Left kidney (tissue), 2 donors: ENCODE results near the gene STAM. TPM values are rescaled to one million over a fixed set of nuclear protein-coding genes. Genes with fewer than 3 reads are reported as not detected.
A peak's percentile ranks its signal among the peaks of the same experiment; 100 is the strongest.

ENCODE experiments used
- DNase-seq: peaks from one replicate; pipeline ENCODE4 v3.0.0-alpha.2; 2013
- polyA plus RNA-seq: library from polyadenylated mRNA; unstranded; fragments of 120-200 nt; gene quantifications from one replicate; pipeline ENCODE4 v1.2.1, GENCODE V29; 2013; ENCODE audit not compliant: insufficient read length

STAM gene
- polyA plus RNA-seq, 1 donor = 36.8 TPM

DNA sequence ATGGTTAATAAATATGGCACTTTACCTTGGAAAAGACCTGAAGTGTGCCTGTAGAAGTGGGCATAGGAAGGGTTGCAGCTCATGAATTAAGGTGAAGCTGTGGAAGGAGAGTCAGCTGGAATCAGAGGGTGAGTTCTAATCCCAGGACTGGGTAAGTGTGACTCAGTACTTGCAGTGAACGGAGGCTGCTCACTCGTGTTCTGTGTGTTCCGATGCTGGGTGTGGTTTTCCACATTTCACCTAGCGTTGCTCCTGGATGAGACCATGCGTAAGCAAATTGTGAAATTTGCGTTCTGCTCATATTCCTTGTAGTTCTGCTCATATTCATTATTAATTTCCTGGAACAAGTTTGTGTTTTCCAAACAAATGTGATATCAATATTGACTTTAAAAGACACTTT, 85.7 kb downstream of the STAM start:
- DNase-seq = no peak

DNA sequence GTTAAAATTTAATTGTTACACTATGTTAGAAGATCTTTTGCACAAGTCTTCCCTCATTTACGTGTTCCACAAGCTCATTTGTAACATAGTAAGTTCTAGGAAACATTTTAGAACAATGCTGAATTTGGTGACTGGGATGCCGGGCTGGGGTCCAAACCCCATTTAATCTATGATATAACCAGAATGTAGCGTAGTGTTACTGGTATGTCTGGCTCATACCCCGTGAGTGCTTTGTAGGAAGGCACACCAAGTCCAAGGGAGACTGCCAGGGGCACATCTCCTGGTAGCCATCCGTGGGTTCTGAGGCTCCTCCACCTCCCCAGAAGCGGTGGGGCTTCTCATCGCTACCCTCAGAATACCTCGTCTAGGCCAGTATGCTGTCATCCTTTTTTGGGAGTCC, 86.7 kb downstream of the STAM start:
- no peak for DNase-seq

GRCh38 chr10:17731331-17732020, 87.5 kb downstream of the STAM start:
- DNase-seq = no peak

DNA sequence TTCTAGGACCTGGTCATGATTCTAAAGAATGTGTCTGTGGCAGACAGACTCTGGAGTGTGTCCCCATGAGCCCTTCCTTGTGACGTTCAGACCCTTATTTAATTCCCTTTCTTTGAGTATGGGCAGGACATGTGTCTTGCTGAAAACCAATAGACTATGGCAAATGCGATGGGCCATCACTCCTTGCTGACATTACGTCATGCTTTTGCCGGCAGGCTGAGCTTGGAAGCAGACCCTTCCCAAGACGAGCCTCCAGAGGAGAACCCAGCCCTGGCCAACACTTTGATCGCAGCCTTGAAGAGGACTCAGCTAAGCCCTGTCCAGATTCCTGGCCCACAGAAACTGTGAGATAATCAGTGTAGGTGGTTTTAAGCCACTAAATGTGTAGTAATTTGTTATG, 89.7 kb downstream of the STAM start:
- no peak for DNase-seq

DNA sequence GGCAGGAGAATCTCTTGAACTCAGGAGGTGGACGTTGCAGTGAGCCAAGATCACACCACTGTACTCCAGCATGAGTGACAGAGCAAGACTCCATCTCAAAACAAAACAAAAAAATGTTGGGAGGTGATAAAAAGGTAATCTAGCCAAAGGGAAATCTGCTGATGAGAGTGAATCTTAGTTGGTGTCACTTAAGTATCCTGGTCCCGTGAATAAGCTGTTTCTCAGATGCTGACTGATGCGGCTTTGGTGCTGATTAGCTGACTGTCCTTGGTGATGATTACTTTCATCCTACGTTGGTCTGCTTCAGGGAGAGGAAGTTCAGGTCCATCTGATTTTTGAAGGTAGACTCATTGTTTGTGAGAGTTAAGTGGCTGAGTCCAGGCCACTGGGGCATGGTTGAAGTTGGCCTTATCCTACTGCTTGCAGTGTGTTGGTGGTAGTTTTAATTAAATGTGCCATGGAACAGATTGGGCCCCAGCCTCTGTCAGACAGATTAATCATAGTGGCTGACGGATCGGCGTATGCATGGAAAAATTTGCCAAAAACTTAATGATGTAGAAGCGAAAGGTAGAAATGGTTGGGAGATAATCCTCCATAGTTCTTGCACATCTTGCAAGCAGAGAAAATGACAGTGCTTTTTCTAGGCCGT, 90.6 kb downstream of the STAM start:
- no peak for DNase-seq

DNA sequence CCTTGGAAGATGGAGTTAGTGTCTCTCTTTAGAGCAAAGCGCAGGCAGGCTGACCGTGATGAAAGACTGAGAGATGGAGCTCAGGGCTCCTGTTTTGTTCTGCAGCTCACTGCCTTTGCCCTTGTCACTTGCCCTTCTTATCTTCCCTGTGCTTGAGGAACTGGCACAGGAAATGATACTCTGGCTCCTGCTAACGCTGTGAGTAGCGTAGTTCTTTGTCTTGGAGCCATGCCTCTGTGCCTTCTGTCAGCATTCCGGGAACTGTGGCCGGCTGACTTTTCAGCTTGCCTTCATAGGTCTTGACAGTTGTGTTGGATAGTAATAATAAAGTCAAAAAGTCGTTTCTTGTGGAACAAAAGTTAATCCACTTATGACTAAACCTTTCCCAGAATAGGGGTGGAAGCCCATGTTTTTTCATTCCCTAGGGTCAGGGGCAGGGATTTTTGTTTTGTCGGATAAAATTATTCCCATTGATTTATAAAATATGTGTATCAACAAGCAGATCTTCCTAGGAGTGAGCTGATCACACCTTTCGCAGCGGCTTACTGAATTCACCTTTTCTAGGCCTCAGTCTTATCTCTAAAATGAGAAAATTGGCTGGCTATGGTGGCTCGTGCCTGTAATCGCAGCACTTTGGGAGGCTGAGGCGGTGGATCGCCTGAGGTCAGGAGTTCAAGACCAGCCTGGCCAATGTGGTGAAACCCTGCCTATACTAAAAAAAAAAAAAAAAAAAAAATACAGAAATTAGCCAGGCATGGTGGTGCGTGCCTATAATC, 91.4 kb downstream of the STAM start:
- no peak for DNase-seq

- no peak for DNase-seq
These were observed 92.3 kb downstream of the STAM start for GRCh38 chr10:17736223-17736622.

DNA sequence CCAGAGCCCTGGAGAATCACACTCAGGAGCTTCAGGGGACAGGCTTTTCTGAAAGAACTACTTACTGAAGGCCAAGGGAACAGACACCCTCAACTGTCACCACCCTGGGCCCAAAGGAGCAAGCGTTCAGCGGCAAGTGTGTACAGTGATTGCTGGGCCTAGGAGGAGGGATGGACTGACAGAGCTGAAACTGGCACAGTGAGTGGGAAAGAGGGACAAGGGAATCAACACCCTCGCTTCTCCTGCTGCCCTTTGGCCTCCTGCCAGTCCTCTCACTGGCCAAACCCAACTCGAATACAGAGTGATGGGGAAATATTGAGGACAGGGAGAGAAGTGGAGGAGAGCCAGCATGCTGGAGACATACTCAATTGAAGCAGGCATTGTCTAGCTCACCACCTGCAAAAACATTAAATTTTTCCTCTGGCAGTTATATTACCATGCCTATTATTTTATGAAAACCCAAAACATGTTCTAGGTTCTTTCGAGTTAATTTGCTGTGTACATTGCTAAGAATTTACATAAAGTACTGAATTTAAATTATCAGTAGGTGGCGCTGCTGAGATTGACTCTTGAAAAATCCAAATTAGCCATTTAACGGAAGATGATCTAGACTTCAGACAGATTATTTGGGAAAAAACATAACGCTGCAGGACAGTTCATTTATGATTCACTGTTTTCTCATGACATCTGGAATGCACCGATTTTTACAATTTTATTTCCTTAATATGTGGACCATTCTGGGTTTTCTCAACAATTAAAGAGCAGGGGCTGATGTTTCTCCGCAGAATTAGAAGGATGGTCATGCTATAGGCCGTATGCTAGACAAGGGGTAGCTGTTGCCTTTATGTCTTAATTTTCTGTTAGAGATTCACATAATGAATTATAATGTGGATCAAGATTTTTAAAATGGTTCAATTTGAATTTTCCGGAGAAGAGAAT, 93.3 kb downstream of the STAM start:
- peak; percentile 32 for DNase-seq

GRCh38 chr10:17740668-17741067, 96.7 kb downstream of the STAM start:
- DNase-seq = no peak

- peak; percentile 20 for DNase-seq
These were observed 99.0 kb downstream of the STAM start for GRCh38 chr10:17742918-17743317.

DNA sequence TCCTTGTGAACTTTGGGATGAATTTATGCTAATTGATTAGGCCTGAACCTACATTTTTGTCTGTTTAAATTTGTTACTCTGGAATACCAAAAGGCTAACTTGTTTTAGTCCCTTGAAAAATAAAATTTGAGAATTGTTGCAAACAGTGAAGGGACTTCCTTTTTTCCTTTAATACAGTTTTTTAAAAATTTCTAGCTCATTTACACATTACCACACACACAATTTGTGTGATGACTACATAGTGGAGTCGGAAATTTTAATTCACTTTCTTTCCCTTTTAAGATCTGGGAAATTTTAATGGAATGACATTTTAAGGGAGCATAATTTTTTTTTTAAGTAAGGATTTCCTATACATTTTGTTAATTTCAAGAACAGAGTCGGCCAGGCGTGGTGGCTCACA, 99.5 kb downstream of the STAM start:
- no peak for DNase-seq

DNA sequence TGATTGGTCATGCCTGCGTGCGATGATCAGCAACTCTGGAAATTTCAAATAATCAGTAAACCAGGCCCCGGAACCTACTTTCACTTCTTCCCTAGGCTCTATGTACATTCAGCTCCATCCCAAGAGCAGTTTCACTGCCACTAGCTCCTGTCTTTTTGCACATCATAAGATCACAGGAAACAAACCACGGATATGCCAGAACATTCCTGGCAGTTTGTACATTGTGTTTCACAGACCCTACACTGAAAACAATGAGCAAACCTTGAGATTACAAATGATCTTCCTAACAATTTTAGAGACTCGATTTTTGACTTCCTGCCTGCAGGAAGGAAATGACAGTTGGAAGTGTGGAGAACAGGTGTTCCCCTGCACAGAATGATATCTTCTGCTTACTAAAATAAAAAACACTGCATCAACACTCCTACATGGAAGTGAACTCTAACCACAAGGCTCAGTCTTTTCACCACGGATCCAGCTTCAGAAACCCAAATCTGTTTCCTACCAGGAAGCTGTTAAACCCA, 100.5 kb downstream of the STAM start:
- no peak for DNase-seq

GRCh38 chr10:17747883-17748550, 104.1 kb downstream of the STAM start:
- no peak for DNase-seq

DNA sequence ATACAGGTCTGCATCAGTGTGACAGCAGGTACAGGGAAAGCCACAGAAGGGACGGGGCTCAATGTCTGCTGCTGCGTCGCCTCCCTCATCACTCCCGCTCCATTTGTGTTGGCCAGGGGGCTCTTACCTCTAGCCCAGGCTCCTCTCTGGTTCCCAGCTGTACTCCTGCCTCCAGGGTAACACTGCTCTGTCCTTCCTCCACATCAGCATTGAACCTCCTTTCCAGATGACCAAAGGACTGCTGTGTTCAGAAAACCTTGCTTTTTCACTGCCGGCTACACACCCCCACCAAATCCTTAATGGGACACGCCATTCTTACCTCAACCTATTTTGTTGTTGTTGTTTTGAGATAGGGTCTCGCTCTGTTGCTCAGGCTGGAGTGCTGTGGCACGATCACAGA, 105.9 kb downstream of the STAM start:
- no peak for DNase-seq

DNA sequence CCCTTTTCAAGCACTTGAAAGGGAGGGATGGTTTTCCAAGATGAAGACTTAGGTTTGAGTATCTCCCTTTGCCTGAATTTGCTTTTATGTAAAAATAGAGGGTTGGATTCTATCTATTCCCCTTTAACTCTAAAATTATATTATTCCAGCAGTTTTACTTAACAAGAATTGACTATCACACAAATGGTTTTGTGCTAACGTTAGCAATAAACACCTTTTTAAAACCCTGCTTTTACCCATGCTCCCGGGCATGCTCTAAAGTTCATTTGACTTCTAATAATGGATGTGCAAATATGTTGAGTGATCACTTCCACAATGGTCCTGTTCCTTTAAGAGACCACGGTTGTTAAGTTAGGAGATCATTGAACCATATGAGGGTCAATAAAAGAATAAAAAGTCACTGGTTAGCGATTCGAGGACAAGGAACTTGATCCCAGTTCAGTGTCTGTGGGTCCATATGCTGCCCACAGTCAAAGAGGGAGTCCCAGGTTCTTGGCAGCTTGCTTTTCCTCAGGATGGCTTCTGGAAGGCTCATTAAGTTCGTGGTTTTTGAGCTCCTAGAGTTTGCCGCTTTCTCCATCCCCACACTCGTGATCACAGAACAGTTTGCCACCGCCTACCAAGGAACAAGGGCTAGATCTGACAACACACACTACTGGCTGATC, 108.0 kb downstream of the STAM start, which contains the start of gene TMEM236:
TMEM236 (plus strand) TSS at position 421 of the 665 bp plus-strand sequence; CDS start at position 516, 95 bp downstream.
- DNase-seq = no peak

- no peak for DNase-seq
These were observed 112.7 kb downstream of the STAM start for GRCh38 chr10:17756557-17757217.

- no peak for DNase-seq
These were observed 114.2 kb downstream of the STAM start for GRCh38 chr10:17758200-17758599.

- DNase-seq = no peak
These were observed 114.9 kb downstream of the STAM start for GRCh38 chr10:17758896-17759295.

GRCh38 chr10:17764142-17764541, 120.2 kb downstream of the STAM start:
- no peak for DNase-seq

- no peak for DNase-seq
These were observed 121.7 kb downstream of the STAM start for GRCh38 chr10:17765602-17766001.
